Uterus (tissue), 4 donors: Measurements from ENCODE around the gene NCLN. TPM values are rescaled to one million over a fixed set of nuclear protein-coding genes. Genes with fewer than 3 reads are reported as not detected.

Experiments used
- DNase-seq, 2 donors: peaks; one replicate each; pipeline ENCODE4 v3.0.0-alpha.2; 2019 to 2020
- H3K27ac ChIP-seq, 2 donors: fragments of 200-600 bp; sonication (generic); 1 replicate in 1 of 2; 2 replicates in 1 of 2; pipeline ENCODE4 v1.5.1; 2016 to 2018
- H3K27me3 ChIP-seq, 2 donors: fragments of 200-600 bp; sonication (generic); one replicate each; pipeline ENCODE4 v1.5.1; 2018 to 2019; ENCODE audit warnings: control low read depth in 1 of 2
- H3K36me3 ChIP-seq, 2 donors: fragments of 200-600 bp; sonication (generic); one replicate each; pipeline ENCODE4 v1.5.1; 2019; ENCODE audit warnings: control low read depth in 1 of 2
- H3K4me1 ChIP-seq, 2 donors: fragments of 200-600 bp; sonication (generic); one replicate each; pipeline ENCODE4 v1.5.1; 2018 to 2019; ENCODE audit warnings: control low read depth in 1 of 2
- H3K4me3 ChIP-seq, 2 donors: fragments of 200-600 bp; sonication (generic); 1 replicate in 1 of 2; 2 replicates in 1 of 2; pipeline ENCODE4 v1.5.1; 2018 to 2019; ENCODE audit warnings: mild to moderate bottlenecking in 1 of 2
- H3K9me3 ChIP-seq, 2 donors: fragments of 200-600 bp; sonication (generic); one replicate each; pipeline ENCODE4 v1.5.1; 2019; ENCODE audit warnings: control low read depth in 1 of 2
- POLR2A ChIP-seq, 2 donors: fragments of 450-650 bp; IDR thresholded peaks; one replicate each; pipeline ENCODE4 v1.6.1; 2016; ENCODE audit warnings: antibody characterized with exemption in 2 of 2, mild to moderate bottlenecking in 1 of 2, moderate library complexity in 1 of 2
- intact Hi-C: fragments of 100-400 bp; cut with DNase I; formaldehyde crosslinking; loops from one replicate; pipeline ENCODE4 v1.15.1; 2023; ENCODE audit warnings: low total_unique reads
- total RNA-seq, 4 donors: library from RNA; depleted of rRNA in 3 of 4; stranded (reverse); fragments of >200 nt in 3 of 4; gene quantifications; one replicate each; pipeline versions ENCODE4 v1.1.0 to v1.2.4, GENCODE V29; 2014 to 2023
- TF ChIP-seq, protein P1 (sequence below), 4 experiments: fragments of 200-600 bp in 2 of 4; fragments of 450-650 bp in 2 of 4; sonication (generic) in 2 of 4; IDR thresholded peaks; one replicate each; pipeline ENCODE4 v1.5.1; 2016 to 2019; ENCODE audit warnings: antibody characterized with exemption in 4 of 4, mild to moderate bottlenecking in 2 of 4, moderate library complexity in 1 of 4
- donor health status: DM: yes; HTN: yes; CAD: no.

Gene NCLN
- total RNA-seq, 4 donors from 2014 or later, result 19.2 to 37.3 (median 28.2) TPM

DNA sequence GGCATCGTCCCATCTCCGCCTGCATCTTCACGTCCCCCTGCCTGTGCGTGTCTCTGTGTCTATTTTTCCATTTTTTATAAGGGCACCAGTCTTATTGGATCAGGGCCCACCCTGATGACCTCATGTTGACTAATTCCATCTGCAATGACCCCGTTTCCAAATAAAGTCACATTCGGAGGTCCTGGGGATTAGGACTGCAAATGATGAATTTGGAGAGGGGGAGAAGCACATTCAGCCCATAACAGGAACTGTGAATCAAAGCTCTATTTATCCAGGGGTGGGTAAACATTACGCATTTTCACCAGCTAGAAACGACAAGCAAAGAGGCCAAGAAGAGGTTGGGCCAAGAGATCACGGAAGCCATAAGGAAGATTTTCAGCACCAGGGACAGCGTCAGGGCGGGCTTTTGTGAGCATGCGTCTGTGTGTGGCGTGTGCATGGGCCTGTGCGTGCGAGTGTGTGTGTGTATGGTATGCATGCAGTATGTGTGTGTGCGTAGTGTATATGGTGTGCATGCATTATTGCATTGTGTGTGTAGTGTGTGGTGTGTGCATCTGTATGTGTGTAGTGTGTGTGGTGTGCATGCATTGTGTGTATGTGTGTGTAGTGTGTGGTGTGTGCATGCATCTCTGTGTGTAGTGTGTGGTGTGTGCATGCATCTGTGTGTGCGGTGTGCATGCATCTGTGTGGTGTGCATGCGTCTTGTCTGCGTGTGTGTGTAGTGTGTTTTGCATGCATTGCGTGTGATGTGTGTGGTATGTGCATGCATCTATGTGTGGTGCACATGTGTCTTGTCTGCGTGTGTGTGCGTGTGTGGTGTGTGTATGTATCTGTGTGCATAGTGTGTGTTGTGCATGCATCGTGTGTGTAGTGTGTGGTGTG, 58.3 kb downstream of the NCLN start:
- TF ChIP-seq POLR2A (IDR thresholded peaks at IDR 0.05), result no peak
- TF ChIP-seq, protein P1, sequence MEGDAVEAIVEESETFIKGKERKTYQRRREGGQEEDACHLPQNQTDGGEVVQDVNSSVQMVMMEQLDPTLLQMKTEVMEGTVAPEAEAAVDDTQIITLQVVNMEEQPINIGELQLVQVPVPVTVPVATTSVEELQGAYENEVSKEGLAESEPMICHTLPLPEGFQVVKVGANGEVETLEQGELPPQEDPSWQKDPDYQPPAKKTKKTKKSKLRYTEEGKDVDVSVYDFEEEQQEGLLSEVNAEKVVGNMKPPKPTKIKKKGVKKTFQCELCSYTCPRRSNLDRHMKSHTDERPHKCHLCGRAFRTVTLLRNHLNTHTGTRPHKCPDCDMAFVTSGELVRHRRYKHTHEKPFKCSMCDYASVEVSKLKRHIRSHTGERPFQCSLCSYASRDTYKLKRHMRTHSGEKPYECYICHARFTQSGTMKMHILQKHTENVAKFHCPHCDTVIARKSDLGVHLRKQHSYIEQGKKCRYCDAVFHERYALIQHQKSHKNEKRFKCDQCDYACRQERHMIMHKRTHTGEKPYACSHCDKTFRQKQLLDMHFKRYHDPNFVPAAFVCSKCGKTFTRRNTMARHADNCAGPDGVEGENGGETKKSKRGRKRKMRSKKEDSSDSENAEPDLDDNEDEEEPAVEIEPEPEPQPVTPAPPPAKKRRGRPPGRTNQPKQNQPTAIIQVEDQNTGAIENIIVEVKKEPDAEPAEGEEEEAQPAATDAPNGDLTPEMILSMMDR (IDR thresholded peaks at IDR 0.05), result no peak
- H3K27me3 ChIP-seq, result no peaks in the 10 kb centered on the region
- no peak overlapping the region for H3K4me3 ChIP-seq
- intact Hi-C loops, result no loop called here
- H3K36me3 ChIP-seq, result no peaks in the 10 kb centered on the region
- H3K27ac ChIP-seq, result no peak overlapping the region
- no peaks in the 10 kb centered on the region for H3K4me1 ChIP-seq
- H3K9me3 ChIP-seq, result no peaks in the 10 kb centered on the region
- DNase-seq, result no peak

DNA sequence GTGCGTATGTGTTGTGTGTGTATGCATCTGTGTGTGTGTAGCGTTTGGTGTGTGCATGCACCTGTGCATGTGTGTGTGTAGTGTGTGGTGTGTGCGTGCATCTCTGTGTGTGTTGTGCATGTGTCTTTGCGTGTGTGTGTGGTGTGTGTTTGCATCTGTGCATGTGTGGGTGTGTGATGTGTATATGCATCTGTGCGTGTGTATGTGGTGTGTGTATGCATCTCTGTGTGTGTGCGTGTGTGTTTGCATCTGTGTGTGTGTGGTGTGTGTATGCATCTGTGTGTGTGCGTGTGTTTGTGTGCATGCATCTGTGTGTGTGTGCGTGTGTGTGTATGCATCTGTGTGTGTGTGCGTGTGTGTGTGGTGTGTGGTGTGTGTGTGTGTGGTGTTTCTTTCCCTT, 59.3 kb downstream of the NCLN start:
- intact Hi-C loops, result no loop called here
- Histone ChIP-seq H3K9me3 (no peaks in the 10 kb centered on the region), H3K27ac (no peak overlapping the region)

DNA sequence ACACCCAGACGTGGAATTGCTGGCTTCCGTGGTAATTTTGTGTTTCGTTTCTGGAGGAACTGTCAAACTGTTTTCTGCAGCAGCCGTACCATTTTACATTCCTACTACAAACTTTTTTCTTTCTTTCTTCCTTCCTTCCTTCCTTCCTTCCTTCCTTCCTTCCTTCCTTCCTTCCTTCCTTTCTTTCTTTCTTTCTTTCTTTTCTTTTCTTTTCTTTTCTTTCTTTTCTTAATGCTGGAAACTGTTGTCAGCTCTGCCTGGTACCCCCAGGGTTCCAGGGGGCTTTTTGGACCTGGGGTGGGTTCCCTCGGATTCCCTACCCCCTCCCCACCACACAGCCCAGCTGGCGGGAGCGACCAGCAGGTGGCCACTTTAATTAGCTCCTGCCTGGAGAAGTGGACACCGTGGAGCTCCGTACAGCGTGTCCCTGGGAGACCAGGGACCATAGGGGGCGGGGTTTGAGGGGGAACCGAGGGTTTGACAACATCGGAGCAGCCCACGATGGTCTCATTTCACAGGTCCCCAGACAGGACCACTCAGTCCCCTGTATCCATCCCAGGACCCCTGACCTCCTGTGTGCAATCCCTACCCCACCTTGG, 63.1 kb downstream of the NCLN start:
- Histone ChIP-seq H3K9me3 (no peaks in the 10 kb centered on the region), H3K27me3 (no peaks in the 10 kb centered on the region), H3K4me3 (no peak overlapping the region), H3K36me3 (no peaks in the 10 kb centered on the region), H3K27ac (no peak overlapping the region), H3K4me1 (no peaks in the 10 kb centered on the region)
- TF ChIP-seq POLR2A (IDR thresholded peaks at IDR 0.05), result no peak
- TF ChIP-seq, protein P1 (IDR thresholded peaks at IDR 0.05), result no peak
- intact Hi-C loops, result no loop called here
- no peak for DNase-seq

More for the DNA sequence above, 59.3 kb downstream of the NCLN start:
- TF ChIP-seq, protein P1 (IDR thresholded peaks at IDR 0.05), result no peak
- TF ChIP-seq POLR2A (IDR thresholded peaks at IDR 0.05), result no peak
- no peak overlapping the region for H3K4me3 ChIP-seq
- DNase-seq, result no peak
- no peaks in the 10 kb centered on the region for H3K27me3 ChIP-seq
- no peaks in the 10 kb centered on the region for H3K4me1 ChIP-seq
- H3K36me3 ChIP-seq, result no peaks in the 10 kb centered on the region

DNA sequence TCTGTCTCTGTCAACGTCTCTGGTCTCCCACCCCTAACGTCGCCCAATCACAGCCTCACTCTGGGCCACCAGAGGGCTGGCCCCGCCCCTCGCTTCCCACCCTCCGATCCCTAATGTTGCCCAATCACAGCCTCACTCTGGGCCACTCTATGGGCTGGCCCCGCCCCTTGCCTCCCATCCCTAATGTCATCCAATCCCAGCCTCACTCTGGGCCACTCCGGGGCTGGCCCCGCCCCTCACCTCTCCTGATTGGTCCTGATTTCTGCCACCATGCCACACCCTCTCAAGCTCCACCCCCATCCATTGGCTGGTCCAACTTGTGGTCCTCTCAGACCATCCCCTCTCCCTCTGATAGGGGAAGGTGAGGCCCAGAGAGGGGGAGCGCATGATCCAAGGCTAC, 63.7 kb downstream of the NCLN start:
- DNase-seq, result no peak
- no peak overlapping the region for H3K27ac ChIP-seq
- H3K4me3 ChIP-seq, result no peak overlapping the region
- H3K36me3 ChIP-seq, result no peaks in the 10 kb centered on the region
- intact Hi-C loops, result no loop called here
- TF ChIP-seq, protein P1 (IDR thresholded peaks at IDR 0.05), result no peak
- no peak for TF ChIP-seq POLR2A (IDR thresholded peaks at IDR 0.05)
- no peaks in the 10 kb centered on the region for H3K27me3 ChIP-seq
- H3K9me3 ChIP-seq, result no peaks in the 10 kb centered on the region
- no peaks in the 10 kb centered on the region for H3K4me1 ChIP-seq

DNA sequence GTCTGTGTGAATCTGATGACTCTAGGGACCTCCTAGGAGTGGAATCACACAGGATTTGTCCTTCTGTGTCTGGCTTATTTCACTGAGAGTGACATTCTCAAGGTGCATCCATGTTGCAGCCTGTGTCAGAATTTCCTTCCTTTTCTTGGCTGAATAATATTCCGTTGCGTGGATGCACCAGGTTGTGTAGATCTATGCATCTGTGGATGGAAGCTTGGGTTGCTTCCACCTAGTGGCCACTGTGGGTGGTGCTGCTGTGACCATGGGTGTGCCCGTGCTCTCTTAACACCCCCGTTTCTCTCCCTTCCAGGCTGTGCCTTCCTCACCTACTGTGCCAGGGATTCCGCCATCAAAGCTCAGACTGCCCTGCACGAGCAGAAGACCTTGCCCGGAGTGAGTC, 64.9 kb downstream of the NCLN start:
- no peak overlapping the region for H3K4me3 ChIP-seq
- intact Hi-C loops, result no loop called here
- no peaks in the 10 kb centered on the region for H3K36me3 ChIP-seq
- H3K27ac ChIP-seq, result no peak overlapping the region
- H3K9me3 ChIP-seq, result no peaks in the 10 kb centered on the region
- no peaks in the 10 kb centered on the region for H3K4me1 ChIP-seq
- DNase-seq, result no peak
- no peaks in the 10 kb centered on the region for H3K27me3 ChIP-seq
- no peak for TF ChIP-seq POLR2A (IDR thresholded peaks at IDR 0.05)
- TF ChIP-seq, protein P1 (IDR thresholded peaks at IDR 0.05), result peak in 2 of 4 experiments; percentile 17
